Endothelial cell of umbilical vein (primary cell): ENCODE data around the gene LRTM2. TPM values are rescaled to one million over a fixed set of nuclear protein-coding genes. Genes with fewer than 3 reads are reported as not detected.

Experiments
- BruUV-seq: library from RNA; stranded (reverse); fragments of 400-500 nt; replicated peaks from 2 replicates; lab custom pipeline; 2021; lab: Mats Ljungman, UMichigan
- CTCF ChIA-PET: fragments of 300-600, 350-600 bp; sonication (Branson Sonifier 250); formaldehyde crosslinking; loops from one replicate; lab custom pipeline; 2021; ENCODE audit warnings: antibody characterized with exemption, inconsistent platforms; lab: Charles Lee
- POLR2A ChIA-PET: fragments of 300-600, 350-600 bp; sonication (Branson Sonifier 250); formaldehyde crosslinking; loops from one replicate; lab custom pipeline; 2021; ENCODE audit warnings: antibody characterized with exemption, inconsistent platforms; lab: Charles Lee
- DNase-seq: peaks from one replicate; pipeline ENCODE4 v3.0.0-alpha.2; 2011; ENCODE audit warnings: low read depth, low spot score
- FAIRE-seq: peaks from 2 replicates; lab custom pipeline; 2011; peaks lifted over from hg19 to GRCh38; lab: Jason Lieb, UNC
- H2AFZ ChIP-seq: 2 replicates; pipeline ENCODE4 v1.6.0; 2012; ENCODE audit warnings: low read depth, low read length, control low read depth, inconsistent platforms
- H3K27ac ChIP-seq: 2 replicates; pipeline ENCODE4 v1.5.1; 2011; ENCODE audit warnings: low read depth, mild to moderate bottlenecking, control low read depth, low read length, moderate library complexity; ENCODE audit not compliant: insufficient read depth
- H3K27me3 ChIP-seq, 2 experiments: 2 replicates each; pipeline versions ENCODE4 v1.6.0 to v1.6.1; 2011; ENCODE audit warnings: low read length in 2 of 2, mixed read lengths in 1 of 2; ENCODE audit not compliant: control insufficient read depth in 2 of 2, insufficient read depth in 2 of 2
- H3K36me3 ChIP-seq, 2 experiments: 2 replicates in 1 of 2; 3 replicates in 1 of 2; pipeline ENCODE4 v1.5.1; 2011; ENCODE audit warnings: low read length in 2 of 2, mild to moderate bottlenecking in 1 of 2, moderate library complexity in 1 of 2; ENCODE audit not compliant: control insufficient read depth in 2 of 2, insufficient read depth in 2 of 2; ENCODE audit errors: extremely low read depth in 1 of 2
- H3K4me1 ChIP-seq: 3 replicates; pipeline ENCODE4 v1.5.1; 2011; ENCODE audit warnings: mild to moderate bottlenecking, low read length; ENCODE audit not compliant: control insufficient read depth, insufficient read depth; ENCODE audit errors: extremely low read depth
- H3K4me2 ChIP-seq: 2 replicates; pipeline ENCODE4 v1.6.1; 2011; ENCODE audit warnings: low read length, control low read depth, mixed read lengths; ENCODE audit not compliant: insufficient read depth
- H3K4me3 ChIP-seq, 3 experiments: fragments of 200-600 bp in 1 of 3; sonication (generic), shearing (Covaris generic) in 1 of 3; replicated peaks in 1 of 3; 2 replicates each; pipeline ENCODE4 v1.5.1; 2011 to 2016; ENCODE audit warnings: control low read depth in 3 of 3, low read length in 3 of 3, mild to moderate bottlenecking in 2 of 3, inconsistent platforms in 1 of 3, low read depth in 1 of 3, moderate library complexity in 1 of 3; ENCODE audit not compliant: insufficient read depth in 1 of 3
- H3K79me2 ChIP-seq: 2 replicates; pipeline ENCODE4 v1.6.0; 2012; ENCODE audit warnings: low read length, inconsistent platforms; ENCODE audit not compliant: control insufficient read depth, insufficient read depth
- H3K9ac ChIP-seq: replicated peaks from 2 replicates; pipeline ENCODE3; 2011; ENCODE audit warnings: low read length, control low read depth; ENCODE audit not compliant: insufficient read depth; ENCODE audit errors: extremely low read depth
- H3K9me1 ChIP-seq: replicated peaks from 3 replicates; pipeline ENCODE4 v1.6.0; 2011; ENCODE audit warnings: mild to moderate bottlenecking, low read length; ENCODE audit not compliant: control insufficient read depth, insufficient read depth; ENCODE audit errors: extremely low read depth
- H3K9me3 ChIP-seq: replicated peaks from 2 replicates; pipeline ENCODE4 v1.5.1; 2012; ENCODE audit warnings: low read length, inconsistent platforms; ENCODE audit not compliant: control insufficient read depth, insufficient read depth
- H4K20me1 ChIP-seq: replicated peaks from 2 replicates; pipeline ENCODE3; 2011; ENCODE audit warnings: mild to moderate bottlenecking, low read length; ENCODE audit not compliant: control insufficient read depth, insufficient read depth; ENCODE audit errors: extremely low read depth
- CTCF ChIP-seq, 2 donors: IDR thresholded peaks; 1 replicate in 1 of 2; 2 replicates in 1 of 2; pipeline ENCODE4 v1.5.1; 2011; ENCODE audit warnings: low read length in 2 of 2, mild to moderate bottlenecking in 2 of 2, moderate library complexity in 2 of 2, control low read depth in 1 of 2, inconsistent platforms in 1 of 2, low read depth in 1 of 2; ENCODE audit not compliant: insufficient read depth in 1 of 2; ENCODE audit errors: extremely low read depth in 1 of 2
- EZH2 ChIP-seq: IDR thresholded peaks from 2 replicates; pipeline ENCODE4 v1.6.1; 2012; ENCODE audit warnings: borderline replicate concordance, low read depth, mild to moderate bottlenecking, moderate library complexity, low read length, inconsistent platforms; ENCODE audit not compliant: severe bottlenecking
- FOS ChIP-seq: IDR thresholded peaks from 2 replicates; pipeline ENCODE4 v1.6.1; 2011; ENCODE audit warnings: mild to moderate bottlenecking, low read length, moderate library complexity, borderline replicate concordance; ENCODE audit not compliant: insufficient read depth
- GATA2 ChIP-seq: IDR thresholded peaks from 2 replicates; pipeline ENCODE4 v1.7.0; 2011; ENCODE audit warnings: low read depth, mild to moderate bottlenecking, moderate library complexity, mixed read lengths, low read length; ENCODE audit not compliant: insufficient read length, insufficient read depth
- JUN ChIP-seq: IDR thresholded peaks from 2 replicates; pipeline ENCODE4 v1.6.1; 2011; ENCODE audit warnings: borderline replicate concordance, low read depth; ENCODE audit not compliant: insufficient read length, insufficient read depth
- MAX ChIP-seq: IDR thresholded peaks from 2 replicates; pipeline ENCODE4 v1.6.1; 2011; ENCODE audit not compliant: insufficient read depth, insufficient read length
- MYC ChIP-seq: IDR thresholded peaks from one replicate; pipeline ENCODE4 v1.6.1; 2011; ENCODE audit warnings: mild to moderate bottlenecking, low read depth, low read length
- POLR2A ChIP-seq: IDR thresholded peaks from 2 replicates; pipeline ENCODE4 v1.6.1; 2012; ENCODE audit warnings: low read depth, mild to moderate bottlenecking, control low read depth, low read length
- POLR2AphosphoS5 ChIP-seq: IDR thresholded peaks from 2 replicates; pipeline ENCODE4 v1.6.1; 2012; ENCODE audit warnings: low read depth, mild to moderate bottlenecking, control low read depth, low read length, moderate library complexity; ENCODE audit not compliant: insufficient read depth
- dilution Hi-C: fragments of 300-500 bp; cut with MboI; formaldehyde crosslinking; loops from one replicate; pipeline ENCODE4 v1.15.0; 2019; ENCODE audit warnings: low sequenced_read_pairs; ENCODE audit not compliant: extremely low pct_ligation_motif_present
- intact Hi-C: fragments of 100-400 bp; cut with micrococcal nuclease; formaldehyde crosslinking; loops from one replicate; pipeline ENCODE4 v1.10.0; 2022
- polyA plus RNA-seq, 4 experiments: library from polyadenylated mRNA; depleted of rRNA in 3 of 4; stranded (reverse) in 3 of 4; unstranded in 1 of 4; fragments of >200 nt; gene quantifications; 2 replicates each; pipeline versions ENCODE4 v1.2.1 to v1.2.3, GENCODE V29; 2011 to 2012; ENCODE audit warnings: missing spikeins in 1 of 4
- total RNA-seq: library from RNA; stranded (reverse); gene quantifications from 2 replicates; pipeline ENCODE4 v1.2.3, GENCODE V29; 2021

The LRTM2 gene
- total and polyA plus RNA-seq, 2 donors (not counting 3 experiments of a cell fraction or from before 2014, with no cell fraction given), result not detected

GRCh38 chr12:1841586-1842182 is 21.3 kb downstream of the LRTM2 start:
- no peaks in the 10 kb centered on the region for H3K27me3 ChIP-seq

DNA sequence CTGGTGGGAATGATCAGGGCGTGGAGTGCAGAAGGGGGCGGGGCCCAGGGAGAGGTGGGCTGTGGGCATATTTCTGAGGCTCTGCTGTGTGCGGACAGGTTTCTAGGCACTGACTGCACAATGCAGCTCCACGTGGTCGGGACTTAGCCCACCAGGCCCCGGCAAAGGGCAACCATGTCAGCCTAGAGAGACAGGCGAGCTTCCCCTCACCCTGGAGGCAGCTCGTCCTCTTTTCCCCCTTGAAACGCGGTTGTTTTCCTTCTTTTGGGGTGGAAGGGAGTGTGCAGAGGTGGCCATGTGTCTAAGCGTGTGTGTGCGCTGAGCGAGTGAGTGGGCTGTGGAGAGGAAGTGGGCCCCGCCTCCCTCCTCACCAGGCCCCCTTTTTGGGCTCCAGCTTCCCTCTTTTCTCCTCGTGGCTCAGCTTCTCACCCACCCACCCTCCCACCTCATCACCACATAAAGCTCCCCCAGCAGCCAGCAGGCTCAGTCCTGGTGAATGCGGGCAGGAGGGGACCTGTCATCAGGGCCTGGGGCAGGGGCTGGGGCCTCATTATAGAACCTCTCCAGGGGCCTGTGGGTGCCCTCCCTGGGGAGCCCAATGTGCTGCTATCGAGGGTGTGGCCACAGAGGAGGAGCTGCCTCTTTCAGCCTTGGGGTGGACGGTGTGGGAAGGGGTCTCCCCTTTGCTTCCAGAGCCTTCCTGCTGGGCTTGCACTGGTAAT is 22.0 kb downstream of the LRTM2 start:
- FAIRE-seq (no peak), DNase-seq (no peak)
- H3K79me2 ChIP-seq, result no peaks in the 10 kb centered on the region
- no peak overlapping the region for H3K4me2 ChIP-seq
- intact Hi-C loops (no loop called here), dilution Hi-C loops (no loop called here)
- no peaks in the 10 kb centered on the region for H3K36me3 ChIP-seq
- TF ChIP-seq EZH2 (no peak), MAX (no peak), CTCF (IDR thresholded peaks at IDR 0.05; ENCODE audit: extremely low read depth in 1 of 2, insufficient read depth in 1 of 2, low read depth in 1 of 2, low read length in 2 of 2) (no peak), POLR2A (no peak), MYC (no peak), GATA2 (no peak), FOS (no peak), JUN (no peak), POLR2AphosphoS5 (no peak)
- H2AFZ ChIP-seq, result no peak overlapping the region
- no TSS peak for BruUV-seq
- H3K27ac ChIP-seq, result no peak overlapping the region
- no peak overlapping the region for H3K9ac ChIP-seq
- ChIA-PET CTCF (no interaction called here), POLR2A (no interaction called here)
- no peaks in the 10 kb centered on the region for H3K4me1 ChIP-seq
- no peaks in the 10 kb centered on the region for H4K20me1 ChIP-seq
- H3K9me1 ChIP-seq, result no peaks in the 10 kb centered on the region
- no peak overlapping the region for H3K4me3 ChIP-seq
- H3K27me3 ChIP-seq, result no peaks in the 10 kb centered on the region
- H3K9me3 ChIP-seq, result no peaks in the 10 kb centered on the region

More at GRCh38 chr12:1841586-1842182, 21.3 kb downstream of the LRTM2 start:
- Histone ChIP-seq H3K9ac (no peak overlapping the region), H4K20me1 (no peaks in the 10 kb centered on the region), H3K79me2 (no peaks in the 10 kb centered on the region), H3K4me1 (no peaks in the 10 kb centered on the region), H2AFZ (no peak overlapping the region), H3K27ac (no peak overlapping the region), H3K9me1 (no peaks in the 10 kb centered on the region), H3K4me2 (no peak overlapping the region), H3K36me3 (no peaks in the 10 kb centered on the region), H3K9me3 (no peaks in the 10 kb centered on the region), H3K4me3 (no peak overlapping the region)
- no TSS peak for BruUV-seq
- FAIRE-seq, result no peak
- intact Hi-C loops (no loop called here), dilution Hi-C loops (no loop called here)
- DNase-seq, result no peak
- ChIA-PET POLR2A (no interaction called here), CTCF (no interaction called here)
- no peak for TF ChIP-seq MAX
- TF ChIP-seq POLR2A, result no peak
